ENCODE data around the gene CDK5R1. TPM values are rescaled to one million over a fixed set of nuclear protein-coding genes. Genes with fewer than 3 reads are reported as not detected.

CDK5R1 gene
- total and polyA plus RNA-seq, 7 experiments from 2014 or later: 4.9 to 21.2 (median 7.5) TPM

- Mint-ChIP-seq H3K9me3 (no peaks in the 10 kb centered on the region), H3K27ac (peak overlapping the region in 2 of 9 donors; percentile 56 to 83), H3K27me3 (no peaks in the 10 kb centered on the region), H3K4me3 (no peak overlapping the region), H3K4me1 (peaks cover 21 to 63% (median 49%) of the 10 kb centered on the region in 7 donors), H3K36me3 (peaks cover 11 to 54% (median 39%) of the 10 kb centered on the region in 5 donors)
- intact Hi-C loops (cut with micrococcal nuclease): no loop called here
- Histone ChIP-seq H3K4me3 (ENCODE audit: low read length) (no peak overlapping the region), H3K36me3 (ENCODE audit: control insufficient read depth in 2 of 3, insufficient read depth in 3 of 3, low read length in 3 of 3) (peaks cover 19 to 77% (median 20%) of the 10 kb centered on the region in 3 experiments), H3K27me3 (ENCODE audit: control insufficient read depth in 2 of 2, insufficient read depth in 2 of 2, low read length in 2 of 2) (no peaks in the 10 kb centered on the region), H3K9me3 (ENCODE audit: control insufficient read depth in 2 of 3, low read length in 3 of 3) (no peaks in the 10 kb centered on the region), H3K4me1 (ENCODE audit: control insufficient read depth in 2 of 2, insufficient read depth in 2 of 2, low read length in 2 of 2) (no peaks in the 10 kb centered on the region), H3K27ac (ENCODE audit: low read depth, low read length) (no peak overlapping the region)
- ChIA-PET POLR2A (no interaction called here), CTCF (no interaction called here)
- ATAC-seq: no peak
- no peak for DNase-seq
Observed at GRCh38 chr17:32451879-32452278, 34.9 kb upstream of the CDK5R1 start.

GRCh38 chr17:32452281-32452680, 34.5 kb upstream of the CDK5R1 start:
- intact Hi-C loops (cut with micrococcal nuclease): no loop called here
- ATAC-seq: no peak

GRCh38 chr17:32453370-32453769, 33.4 kb upstream of the CDK5R1 start:
- ChIA-PET CTCF (interaction anchor here (1.6 kb wide), 1 partner anchor 10 kb away, joined by 7 read pairs; no protein-coding TSS in a partner anchor), POLR2A (interaction anchor here (0.6 to 0.8 kb wide), 2 partner anchors 9 to 53 kb away, joined by 3 read pairs; partner anchors contain the start of gene PSMD11)
- Mint-ChIP-seq H3K27ac (peak overlapping the region in 3 of 9 donors; percentile 10 to 45 (median 19)), H3K4me3 (no peak overlapping the region), H3K36me3 (peaks cover 15 to 62% (median 38%) of the 10 kb centered on the region in 5 donors), H3K4me1 (peaks cover 28 to 68% (median 53%) of the 10 kb centered on the region in 7 donors), H3K27me3 (no peaks in the 10 kb centered on the region), H3K9me3 (no peaks in the 10 kb centered on the region)
- no peak overlapping the region for H3K4me3 ChIP-seq (ENCODE audit: low read length)
- no peak for DNase-seq
- no peak for ATAC-seq
- peaks cover 16 to 84% (median 18%) of the 10 kb centered on the region in 3 experiments for H3K36me3 ChIP-seq (ENCODE audit: control insufficient read depth in 2 of 3, insufficient read depth in 3 of 3, low read length in 3 of 3)
- H3K4me1 ChIP-seq (ENCODE audit: control insufficient read depth in 2 of 2, insufficient read depth in 2 of 2, low read length in 2 of 2): peaks cover 3 to 4% of the 10 kb centered on the region in 2 donors
- no peak overlapping the region for H3K27ac ChIP-seq (ENCODE audit: low read depth, low read length)
- H3K27me3 ChIP-seq (ENCODE audit: control insufficient read depth in 2 of 2, insufficient read depth in 2 of 2, low read length in 2 of 2): no peaks in the 10 kb centered on the region
- intact Hi-C loops (cut with micrococcal nuclease): no loop called here
- H3K9me3 ChIP-seq (ENCODE audit: control insufficient read depth in 2 of 3, low read length in 3 of 3): no peaks in the 10 kb centered on the region

More at GRCh38 chr17:32452281-32452680, 34.5 kb upstream of the CDK5R1 start:
- H3K4me1 ChIP-seq (ENCODE audit: control insufficient read depth in 2 of 2, insufficient read depth in 2 of 2, low read length in 2 of 2): no peaks in the 10 kb centered on the region
- peaks cover 11 to 54% (median 36%) of the 10 kb centered on the region in 5 donors for H3K36me3 Mint-ChIP-seq
- DNase-seq: no peak
- ChIA-PET CTCF (interaction anchor here (1.6 kb wide), 1 partner anchor 11 kb away, joined by 7 read pairs; no protein-coding TSS in a partner anchor), POLR2A (no interaction called here)
- H3K9me3 ChIP-seq (ENCODE audit: control insufficient read depth in 2 of 3, low read length in 3 of 3): no peaks in the 10 kb centered on the region
- no peaks in the 10 kb centered on the region for H3K27me3 ChIP-seq (ENCODE audit: control insufficient read depth in 2 of 2, insufficient read depth in 2 of 2, low read length in 2 of 2)
- no peaks in the 10 kb centered on the region for H3K9me3 Mint-ChIP-seq
- H3K27ac Mint-ChIP-seq: peak overlapping the region in 3 of 9 donors; percentile 8 to 83 (median 26)
- H3K27ac ChIP-seq (ENCODE audit: low read depth, low read length): no peak overlapping the region
- H3K4me3 ChIP-seq (ENCODE audit: low read length): no peak overlapping the region
- no peaks in the 10 kb centered on the region for H3K27me3 Mint-ChIP-seq
- no peak overlapping the region for H3K4me3 Mint-ChIP-seq
- H3K36me3 ChIP-seq (ENCODE audit: control insufficient read depth in 2 of 3, insufficient read depth in 3 of 3, low read length in 3 of 3): peaks cover 17 to 81% (median 19%) of the 10 kb centered on the region in 3 experiments
- peaks cover 19 to 61% (median 46%) of the 10 kb centered on the region in 7 donors for H3K4me1 Mint-ChIP-seq

GRCh38 chr17:32458371-32458770, 28.4 kb upstream of the CDK5R1 start:
- intact Hi-C loops (cut with micrococcal nuclease): no loop called here
- H3K9me3 Mint-ChIP-seq: no peaks in the 10 kb centered on the region
- peaks cover 29 to 53% (median 43%) of the 10 kb centered on the region in 7 donors for H3K4me1 Mint-ChIP-seq
- ChIA-PET POLR2A (interaction anchor here (0.9 kb wide), 1 partner anchor 14 kb away, joined by 3 read pairs; the partner anchor contains the start of gene PSMD11), CTCF (interaction anchor here (0.6 to 1.2 kb wide), 3 partner anchors 68 to 299 kb away, joined by 3 to 4 read pairs (median 3); no protein-coding TSS in a partner anchor)
- Histone ChIP-seq H3K4me1 (ENCODE audit: control insufficient read depth in 2 of 2, insufficient read depth in 2 of 2, low read length in 2 of 2) (peaks cover 8 to 9% of the 10 kb centered on the region in 2 donors), H3K27ac (ENCODE audit: low read depth, low read length) (no peak overlapping the region), H3K27me3 (ENCODE audit: control insufficient read depth in 2 of 2, insufficient read depth in 2 of 2, low read length in 2 of 2) (no peaks in the 10 kb centered on the region), H3K4me3 (ENCODE audit: low read length) (no peak overlapping the region), H3K9me3 (ENCODE audit: control insufficient read depth in 2 of 3, low read length in 3 of 3) (no peaks in the 10 kb centered on the region), H3K36me3 (ENCODE audit: control insufficient read depth in 2 of 3, insufficient read depth in 3 of 3, low read length in 3 of 3) (peaks cover 16 to 64% (median 20%) of the 10 kb centered on the region in 3 experiments)
- peak overlapping the region in 5 of 9 donors; percentile 0 to 65 (median 1) for H3K27ac Mint-ChIP-seq
- no peak for ATAC-seq
- peak overlapping the region in 5 of 10 donors; percentile 0 to 51 (median 19) for H3K4me3 Mint-ChIP-seq
- no peaks in the 10 kb centered on the region for H3K27me3 Mint-ChIP-seq
- peaks cover 15 to 54% (median 33%) of the 10 kb centered on the region in 5 donors for H3K36me3 Mint-ChIP-seq
- DNase-seq: no peak

GRCh38 chr17:32460054-32460453, 26.7 kb upstream of the CDK5R1 start:
- no peaks in the 10 kb centered on the region for H3K27me3 Mint-ChIP-seq
- DNase-seq: no peak
- Histone ChIP-seq H3K4me3 (ENCODE audit: low read length) (no peak overlapping the region), H3K9me3 (ENCODE audit: control insufficient read depth in 2 of 3, low read length in 3 of 3) (no peaks in the 10 kb centered on the region), H3K36me3 (ENCODE audit: control insufficient read depth in 2 of 3, insufficient read depth in 3 of 3, low read length in 3 of 3) (peaks cover 10 to 59% (median 21%) of the 10 kb centered on the region in 3 experiments), H3K27ac (ENCODE audit: low read depth, low read length) (no peak overlapping the region), H3K27me3 (ENCODE audit: control insufficient read depth in 2 of 2, insufficient read depth in 2 of 2, low read length in 2 of 2) (no peaks in the 10 kb centered on the region), H3K4me1 (ENCODE audit: control insufficient read depth in 2 of 2, insufficient read depth in 2 of 2, low read length in 2 of 2) (peaks cover 8 to 9% of the 10 kb centered on the region in 2 donors)
- intact Hi-C loops (cut with micrococcal nuclease): loop anchor here (2.0 to 5.0 kb wide), 2 partner anchors 15 to 417 kb away; partner anchors contain the start of genes MYO1D (in 1 of the 2) and PSMD11 (in 1 of the 2)
- ATAC-seq: no peak
- ChIA-PET CTCF (interaction anchor here (1.0 kb wide), 1 partner anchor 13 kb away, joined by 5 read pairs; no protein-coding TSS in a partner anchor), POLR2A (no interaction called here)
- H3K27ac Mint-ChIP-seq: peak overlapping the region in 2 of 9 donors; percentile 56 to 67
- H3K4me1 Mint-ChIP-seq: peaks cover 27 to 43% (median 35%) of the 10 kb centered on the region in 7 donors
- H3K4me3 Mint-ChIP-seq: no peak overlapping the region
- peaks cover 11 to 50% (median 25%) of the 10 kb centered on the region in 5 donors for H3K36me3 Mint-ChIP-seq
- H3K9me3 Mint-ChIP-seq: no peaks in the 10 kb centered on the region

- H3K4me1 ChIP-seq (ENCODE audit: control insufficient read depth in 2 of 2, insufficient read depth in 2 of 2, low read length in 2 of 2): peaks cover 8 to 9% of the 10 kb centered on the region in 2 donors
- intact Hi-C loops (cut with micrococcal nuclease): loop anchor here (1.0 to 5.0 kb wide), 5 partner anchors 17 to 416 kb away; partner anchors contain the start of genes PSMD11 (in 2 of the 2) and MYO1D (in 1 of the 2)
- H3K9me3 ChIP-seq (ENCODE audit: control insufficient read depth in 2 of 3, low read length in 3 of 3): no peaks in the 10 kb centered on the region
- no peak for DNase-seq
- Mint-ChIP-seq H3K9me3 (peaks cover 0 to 2% (median 0%) of the 10 kb centered on the region in 11 donors), H3K36me3 (peaks cover 8 to 51% (median 24%) of the 10 kb centered on the region in 5 donors), H3K27me3 (no peaks in the 10 kb centered on the region), H3K4me3 (peak overlapping the region in 1 of 10 donors; percentile 15), H3K4me1 (peaks cover 25 to 47% (median 35%) of the 10 kb centered on the region in 7 donors), H3K27ac (peak overlapping the region in 7 of 9 donors; percentile 0 to 87 (median 19))
- H3K4me3 ChIP-seq (ENCODE audit: low read length): no peak overlapping the region
- ATAC-seq: peak; percentile 28
- H3K27me3 ChIP-seq (ENCODE audit: control insufficient read depth in 2 of 2, insufficient read depth in 2 of 2, low read length in 2 of 2): no peaks in the 10 kb centered on the region
- POLR2A ChIA-PET: interaction anchor here (0.7 kb wide), 1 partner anchor 29 kb away, joined by 4 read pairs; no protein-coding TSS in a partner anchor
- H3K27ac ChIP-seq (ENCODE audit: low read depth, low read length): no peak overlapping the region
- CTCF ChIA-PET: interaction anchor here (0.8 to 3.4 kb wide), 20 partner anchors 11 to 308 kb away, joined by 3 to 31 read pairs (median 5); partner anchors contain the start of gene PSMD11
- H3K36me3 ChIP-seq (ENCODE audit: control insufficient read depth in 2 of 3, insufficient read depth in 3 of 3, low read length in 3 of 3): peaks cover 6 to 60% (median 22%) of the 10 kb centered on the region in 3 experiments
Observed at GRCh38 chr17:32461498-32461852, 25.3 kb upstream of the CDK5R1 start.
